ENCODE results near the gene BPIFB2.

The BPIFB2 gene

GRCh38 chr20:32965581-32966373, 41.7 kb upstream of the BPIFB2 start:
- Histone ChIP-seq H3K4me3 (ENCODE audit: low read length) (no peak overlapping the region), H3K4me1 (ENCODE audit: control insufficient read depth, low read depth, low read length) (no peaks in the 10 kb centered on the region), H3K9ac (ENCODE audit: low read length) (no peak overlapping the region), H3K9me3 (ENCODE audit: control insufficient read depth, low read depth, low read length) (no peaks in the 10 kb centered on the region), H3K27ac (ENCODE audit: low read length) (no peak overlapping the region), H3K27me3 (ENCODE audit: control insufficient read depth, insufficient read depth, low read length) (no peaks in the 10 kb centered on the region), H3K36me3 (ENCODE audit: control insufficient read depth, low read depth, low read length) (no peaks in the 10 kb centered on the region)

GRCh38 chr20:32966382-32966781, 41.1 kb upstream of the BPIFB2 start:
- no peaks in the 10 kb centered on the region for H3K27me3 ChIP-seq (ENCODE audit: control insufficient read depth, insufficient read depth, low read length)
- no peak overlapping the region for H3K4me3 ChIP-seq (ENCODE audit: low read length)
- H3K36me3 ChIP-seq (ENCODE audit: control insufficient read depth, low read depth, low read length), result no peaks in the 10 kb centered on the region
- H3K9me3 ChIP-seq (ENCODE audit: control insufficient read depth, low read depth, low read length), result no peaks in the 10 kb centered on the region
- H3K4me1 ChIP-seq (ENCODE audit: control insufficient read depth, low read depth, low read length), result peaks cover 4% of the 10 kb centered on the region
- no peak overlapping the region for H3K27ac ChIP-seq (ENCODE audit: low read length)
- H3K9ac ChIP-seq (ENCODE audit: low read length), result no peak overlapping the region

GRCh38 chr20:32966881-32967781, 40.4 kb upstream of the BPIFB2 start:
- Histone ChIP-seq H3K27me3 (ENCODE audit: control insufficient read depth, insufficient read depth, low read length) (no peaks in the 10 kb centered on the region), H3K9ac (ENCODE audit: low read length) (no peak overlapping the region), H3K36me3 (ENCODE audit: control insufficient read depth, low read depth, low read length) (no peaks in the 10 kb centered on the region), H3K4me1 (ENCODE audit: control insufficient read depth, low read depth, low read length) (peaks cover 12% of the 10 kb centered on the region), H3K4me3 (ENCODE audit: low read length) (no peak overlapping the region), H3K9me3 (ENCODE audit: control insufficient read depth, low read depth, low read length) (no peaks in the 10 kb centered on the region), H3K27ac (ENCODE audit: low read length) (no peak overlapping the region)

DNA sequence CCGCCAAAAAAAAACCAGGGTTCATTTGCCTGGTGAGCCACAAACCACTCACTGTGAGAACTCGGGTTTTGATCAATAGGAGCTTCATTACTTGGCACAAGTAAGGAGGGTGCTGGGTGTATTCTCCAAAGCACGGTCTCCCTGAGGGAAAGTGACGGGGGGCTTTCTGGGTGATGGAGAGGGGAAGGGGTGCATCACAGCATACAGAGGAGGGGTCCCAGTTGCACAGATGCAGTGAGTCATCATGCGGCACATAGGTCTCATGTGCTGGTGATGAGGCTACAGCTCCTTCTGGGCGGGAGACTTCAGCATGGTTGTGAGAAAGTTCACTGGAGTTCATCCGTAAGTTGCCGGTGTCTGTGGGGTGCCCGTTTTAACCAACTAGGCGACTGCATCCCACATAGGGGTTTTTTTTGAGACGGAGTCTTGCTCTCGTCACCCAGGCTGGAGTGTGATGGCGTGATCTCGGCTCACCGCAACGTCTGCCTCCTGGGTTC, 39.5 kb upstream of the BPIFB2 start:
- no peak overlapping the region for H3K4me3 ChIP-seq (ENCODE audit: low read length)
- no peaks in the 10 kb centered on the region for H3K27me3 ChIP-seq (ENCODE audit: control insufficient read depth, insufficient read depth, low read length)
- no peak overlapping the region for H3K9ac ChIP-seq (ENCODE audit: low read length)
- H3K27ac ChIP-seq (ENCODE audit: low read length), result no peak overlapping the region
- H3K36me3 ChIP-seq (ENCODE audit: control insufficient read depth, low read depth, low read length), result no peaks in the 10 kb centered on the region
- H3K4me1 ChIP-seq (ENCODE audit: control insufficient read depth, low read depth, low read length), result peaks cover 15% of the 10 kb centered on the region
- no peaks in the 10 kb centered on the region for H3K9me3 ChIP-seq (ENCODE audit: control insufficient read depth, low read depth, low read length)

DNA sequence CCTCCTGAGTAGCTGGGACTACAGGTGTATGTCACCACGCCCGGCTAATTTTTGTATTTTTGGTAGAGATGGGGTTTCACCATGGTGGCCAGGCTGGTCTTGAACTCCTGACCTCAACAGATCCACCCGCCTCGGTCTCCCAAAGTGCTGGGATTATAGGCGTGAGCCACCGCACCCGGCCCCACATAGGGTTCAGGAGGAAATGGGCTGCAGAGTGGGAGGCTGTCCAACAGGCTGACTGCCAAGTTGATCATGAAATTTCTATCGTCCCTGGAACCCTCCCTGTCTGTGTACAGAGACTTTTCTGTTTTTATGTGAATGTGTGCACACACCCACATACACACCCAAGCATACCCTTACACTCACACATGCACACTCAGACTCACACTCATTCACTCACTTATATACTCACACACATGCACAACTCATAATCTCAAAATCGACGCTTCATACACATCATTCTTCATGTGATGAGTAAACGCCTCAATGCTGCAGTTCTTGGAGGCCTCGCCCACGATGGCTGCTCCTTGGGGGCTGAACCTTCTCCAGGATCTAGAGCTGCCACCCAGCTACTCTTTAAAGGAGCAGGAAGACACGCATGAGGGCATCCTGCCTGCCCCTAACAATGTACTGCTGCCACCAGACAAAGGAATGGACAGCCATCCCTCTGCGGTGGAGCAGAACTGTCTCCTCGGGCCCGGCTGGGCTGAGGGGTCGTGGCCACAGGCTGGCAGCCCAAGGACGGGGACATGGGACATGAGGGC, 38.8 kb upstream of the BPIFB2 start:
- H3K36me3 ChIP-seq (ENCODE audit: control insufficient read depth, low read depth, low read length), result no peaks in the 10 kb centered on the region
- peaks cover 15% of the 10 kb centered on the region for H3K4me1 ChIP-seq (ENCODE audit: control insufficient read depth, low read depth, low read length)
- H3K4me3 ChIP-seq (ENCODE audit: low read length), result no peak overlapping the region
- no peak overlapping the region for H3K27ac ChIP-seq (ENCODE audit: low read length)
- H3K27me3 ChIP-seq (ENCODE audit: control insufficient read depth, insufficient read depth, low read length), result no peaks in the 10 kb centered on the region
- no peak overlapping the region for H3K9ac ChIP-seq (ENCODE audit: low read length)
- H3K9me3 ChIP-seq (ENCODE audit: control insufficient read depth, low read depth, low read length), result no peaks in the 10 kb centered on the region

DNA sequence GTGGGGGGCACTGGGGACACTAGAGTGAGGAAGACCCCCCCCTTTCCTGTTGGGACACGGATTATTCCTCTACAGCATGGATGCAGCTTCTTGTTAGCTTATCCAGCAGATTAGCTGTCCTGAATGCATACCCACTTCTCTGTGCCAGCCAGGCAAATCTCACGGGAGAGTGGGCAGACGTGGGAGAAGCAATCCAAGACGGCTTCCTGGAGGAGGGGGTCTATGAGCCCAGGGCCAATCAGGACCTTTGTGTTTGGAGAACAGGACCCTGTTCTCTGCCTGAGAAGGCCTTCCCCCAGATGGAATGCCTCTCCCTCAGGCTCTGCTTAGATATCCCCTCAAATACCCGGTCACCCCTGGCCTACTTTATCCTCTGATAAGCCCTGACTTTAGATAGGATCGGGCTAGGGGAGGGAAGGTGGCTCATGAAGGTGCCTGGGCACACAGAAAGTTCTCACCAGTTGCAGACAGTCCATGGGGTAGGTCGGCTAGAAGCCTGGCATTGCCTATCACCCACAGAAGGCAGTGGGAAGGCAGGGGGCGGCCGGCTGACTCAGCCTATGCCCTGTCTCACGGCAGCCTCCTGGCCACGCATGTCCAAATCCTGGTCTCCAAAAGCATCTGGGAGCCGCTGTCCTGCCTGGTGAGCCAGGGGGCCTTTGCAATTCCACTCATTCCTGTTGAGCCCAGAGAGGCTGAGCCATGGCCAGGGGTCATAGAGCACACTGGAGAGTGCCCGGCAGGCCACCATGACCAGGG, 38.0 kb upstream of the BPIFB2 start:
- H3K27me3 ChIP-seq (ENCODE audit: control insufficient read depth, insufficient read depth, low read length), result no peaks in the 10 kb centered on the region
- H3K9ac ChIP-seq (ENCODE audit: low read length), result no peak overlapping the region

DNA sequence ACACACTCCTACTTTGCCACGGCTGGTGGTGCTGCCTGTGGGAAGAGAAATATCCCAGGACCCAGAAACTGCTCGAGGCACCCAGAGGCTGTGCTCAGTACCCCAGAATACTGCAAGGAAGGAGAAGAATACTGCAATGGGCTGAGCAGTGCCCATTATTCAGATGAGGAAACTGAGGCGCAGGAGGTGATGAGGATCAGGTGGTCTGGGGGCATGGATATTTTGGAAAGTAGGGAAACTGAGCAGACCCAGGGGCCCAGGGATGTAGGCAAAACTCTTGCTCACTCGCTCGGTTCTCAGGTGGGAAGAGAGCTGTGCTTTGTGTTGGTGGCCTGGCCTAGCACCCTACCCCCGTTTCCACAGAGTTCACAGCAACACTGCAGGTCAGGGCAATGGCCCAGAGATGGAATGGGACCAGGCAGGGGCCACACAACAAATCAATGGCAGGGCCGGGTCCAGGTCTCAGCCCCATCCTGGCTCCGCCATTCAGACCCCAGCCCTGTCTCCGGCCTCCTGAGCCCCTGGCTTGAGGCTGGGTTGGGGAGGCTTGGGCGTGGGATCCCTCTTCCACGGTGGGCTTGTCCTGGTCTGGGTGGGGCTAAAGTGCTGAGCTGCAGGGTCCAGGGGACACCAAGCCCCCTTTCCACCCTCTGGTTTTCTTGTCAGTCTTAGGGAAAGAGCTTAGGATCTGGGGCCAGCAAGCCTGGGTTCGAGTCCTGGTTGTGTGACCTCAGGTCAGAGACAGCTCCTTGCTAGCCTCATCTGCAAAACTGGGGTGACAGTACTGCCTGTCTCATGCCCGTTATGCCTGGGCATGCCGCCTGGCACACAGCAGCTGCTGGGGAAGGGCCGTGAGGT, 37.2 kb upstream of the BPIFB2 start:
- no peak overlapping the region for H3K9ac ChIP-seq (ENCODE audit: low read length)
- H3K36me3 ChIP-seq (ENCODE audit: control insufficient read depth, low read depth, low read length), result no peaks in the 10 kb centered on the region
- H3K27ac ChIP-seq (ENCODE audit: low read length), result no peak overlapping the region
- no peaks in the 10 kb centered on the region for H3K27me3 ChIP-seq (ENCODE audit: control insufficient read depth, insufficient read depth, low read length)
- no peak overlapping the region for H3K4me3 ChIP-seq (ENCODE audit: low read length)
- peaks cover 21% of the 10 kb centered on the region for H3K4me1 ChIP-seq (ENCODE audit: control insufficient read depth, low read depth, low read length)
- no peaks in the 10 kb centered on the region for H3K9me3 ChIP-seq (ENCODE audit: control insufficient read depth, low read depth, low read length)

More for the DNA sequence above, 38.0 kb upstream of the BPIFB2 start:
- Histone ChIP-seq H3K9me3 (ENCODE audit: control insufficient read depth, low read depth, low read length) (no peaks in the 10 kb centered on the region), H3K4me3 (ENCODE audit: low read length) (no peak overlapping the region), H3K4me1 (ENCODE audit: control insufficient read depth, low read depth, low read length) (peaks cover 21% of the 10 kb centered on the region), H3K36me3 (ENCODE audit: control insufficient read depth, low read depth, low read length) (no peaks in the 10 kb centered on the region), H3K27ac (ENCODE audit: low read length) (no peak overlapping the region)

GRCh38 chr20:32970973-32971300, 36.6 kb upstream of the BPIFB2 start:
- Histone ChIP-seq H3K36me3 (ENCODE audit: control insufficient read depth, low read depth, low read length) (no peaks in the 10 kb centered on the region), H3K27ac (ENCODE audit: low read length) (no peak overlapping the region), H3K9me3 (ENCODE audit: control insufficient read depth, low read depth, low read length) (no peaks in the 10 kb centered on the region), H3K9ac (ENCODE audit: low read length) (no peak overlapping the region), H3K4me1 (ENCODE audit: control insufficient read depth, low read depth, low read length) (peaks cover 21% of the 10 kb centered on the region), H3K27me3 (ENCODE audit: control insufficient read depth, insufficient read depth, low read length) (no peaks in the 10 kb centered on the region), H3K4me3 (ENCODE audit: low read length) (no peak overlapping the region)

- Histone ChIP-seq H3K36me3 (ENCODE audit: control insufficient read depth, low read depth, low read length) (no peaks in the 10 kb centered on the region), H3K27ac (ENCODE audit: low read length) (no peak overlapping the region), H3K27me3 (ENCODE audit: control insufficient read depth, insufficient read depth, low read length) (no peaks in the 10 kb centered on the region), H3K4me1 (ENCODE audit: control insufficient read depth, low read depth, low read length) (peaks cover 21% of the 10 kb centered on the region), H3K4me3 (ENCODE audit: low read length) (no peak overlapping the region), H3K9ac (ENCODE audit: low read length) (no peak overlapping the region), H3K9me3 (ENCODE audit: control insufficient read depth, low read depth, low read length) (no peaks in the 10 kb centered on the region)
Observed at GRCh38 chr20:32971703-32972161, 35.8 kb upstream of the BPIFB2 start.

All from iPS-18a (cell line).